NOMO-1 (cell line): ENCODE results near the gene HIVEP3.

Experiments used
- DNase-seq, 2 experiments: peaks; one replicate each; lab custom pipeline; 2025; ENCODE audit not compliant: unreplicated experiment in 2 of 2; lab: John Stamatoyannopoulos, UW

HIVEP3 gene

GRCh38 chr1:41513383-41513735 is 405.4 kb downstream of the HIVEP3 start:
- no peak for DNase-seq

- no peak for DNase-seq
These were observed 405.9 kb downstream of the HIVEP3 start for GRCh38 chr1:41512701-41513382.

- DNase-seq = no peak
These were observed 407.5 kb downstream of the HIVEP3 start for GRCh38 chr1:41511239-41511540.

- DNase-seq = no peak
These were observed 408.0 kb downstream of the HIVEP3 start for GRCh38 chr1:41510531-41511238.

GRCh38 chr1:41509270-41509671 is 409.5 kb downstream of the HIVEP3 start:
- no peak for DNase-seq

- DNase-seq = no peak
These were observed 410.4 kb downstream of the HIVEP3 start for GRCh38 chr1:41508290-41508689.

GRCh38 chr1:41507836-41508235 is 410.9 kb downstream of the HIVEP3 start:
- no peak for DNase-seq

GRCh38 chr1:41507110-41507720 is 411.5 kb downstream of the HIVEP3 start:
- DNase-seq = no peak

- no peak for DNase-seq
These were observed 414.3 kb downstream of the HIVEP3 start for GRCh38 chr1:41504114-41505035.

GRCh38 chr1:41503538-41504113 is 415.1 kb downstream of the HIVEP3 start:
- no peak for DNase-seq

- no peak for DNase-seq
These were observed 415.8 kb downstream of the HIVEP3 start for GRCh38 chr1:41502912-41503311.

GRCh38 chr1:41501581-41501980 is 417.1 kb downstream of the HIVEP3 start:
- DNase-seq = no peak

- DNase-seq = no peak
These were observed 417.8 kb downstream of the HIVEP3 start for GRCh38 chr1:41500781-41501518.

- DNase-seq = no peak
These were observed 418.3 kb downstream of the HIVEP3 start for GRCh38 chr1:41500378-41500777.

- no peak for DNase-seq
These were observed 419.1 kb downstream of the HIVEP3 start for GRCh38 chr1:41499591-41499990.

- no peak for DNase-seq
These were observed 419.9 kb downstream of the HIVEP3 start for GRCh38 chr1:41498804-41499203.

GRCh38 chr1:41498391-41498790 is 420.3 kb downstream of the HIVEP3 start:
- DNase-seq = no peak

GRCh38 chr1:41497461-41498030 is 421.2 kb downstream of the HIVEP3 start:
- no peak for DNase-seq

- DNase-seq = no peak
These were observed 421.7 kb downstream of the HIVEP3 start for GRCh38 chr1:41497056-41497440.
